B cell (primary cell): ENCODE measurements around the gene NKAIN2.

ENCODE experiments used
- CTCF ChIP-seq: fragments of 200-600 bp; IDR thresholded peaks from one replicate; pipeline ENCODE4 v1.8.0; 2022; ENCODE audit warnings: antibody characterized with exemption, mild to moderate bottlenecking
- EZH2 ChIP-seq: IDR thresholded peaks from 2 replicates; pipeline ENCODE4 v1.6.1; 2012; ENCODE audit warnings: borderline replicate concordance, low read depth, mild to moderate bottlenecking, moderate library complexity, low read length; ENCODE audit not compliant: insufficient read depth, poor library complexity, severe bottlenecking

GRCh38 chr6:124872361-124873065, 1068.8 kb downstream of the NKAIN2 start:
- TF ChIP-seq CTCF: no peak
- TF ChIP-seq EZH2: no peak
